HepG2 (cell line): ENCODE data around the gene NDRG2. TPM values are rescaled to one million over a fixed set of nuclear protein-coding genes. Genes with fewer than 3 reads are reported as not detected.

Experiments
- ADNP ChIP-seq: sonication (generic); formaldehyde crosslinking; IDR thresholded peaks from 2 replicates; pipeline ENCODE4 v1.4.0; 2020; ENCODE audit warnings: missing genetic modification reagents
- E2F1 ChIP-seq: sonication (generic); formaldehyde crosslinking; IDR thresholded peaks from 2 replicates; pipeline ENCODE4 v1.5.0; 2020; ENCODE audit warnings: missing genetic modification reagents
- HINFP ChIP-seq: sonication (generic); formaldehyde crosslinking; IDR thresholded peaks from 2 replicates; pipeline ENCODE4 v1.4.0; 2020; ENCODE audit warnings: low read depth, mild to moderate bottlenecking, missing genetic modification reagents
- PCBP2 ChIP-seq: fragments of 200-400 bp; formaldehyde crosslinking; optimal IDR thresholded peaks from 2 replicates; pipeline ENCODE3; 2018; ENCODE audit warnings: low read length, low read depth; ENCODE audit not compliant: poor library complexity, severe bottlenecking
- POLR2G ChIP-seq: fragments of 200-400 bp; formaldehyde crosslinking; IDR thresholded peaks from 2 replicates; pipeline ENCODE4 v1.6.1; 2018; ENCODE audit warnings: mild to moderate bottlenecking, low read depth, low read length, moderate library complexity
- SOX13 ChIP-seq, 3 experiments: fragments of 450-650 bp in 1 of 3; sonication (generic) in 1 of 3; formaldehyde crosslinking in 1 of 3; IDR thresholded peaks in 2 of 3; conservative IDR thresholded peaks in 1 of 3; 2 replicates each; pipeline versions ENCODE4 v1.5.0 to v1.6.1; 2016 to 2020; ENCODE audit warnings: antibody characterized with exemption in 1 of 3, mild to moderate bottlenecking in 1 of 3, missing compliant biosample characterization in 1 of 3, missing genetic modification reagents in 1 of 3, moderate library complexity in 1 of 3
- SP2 ChIP-seq: sonication (generic); formaldehyde crosslinking; IDR thresholded peaks from 2 replicates; pipeline ENCODE4 v1.5.1; 2020; ENCODE audit warnings: mild to moderate bottlenecking, missing genetic modification reagents
- ZNF180 ChIP-seq: sonication (generic); formaldehyde crosslinking; IDR thresholded peaks from 2 replicates; pipeline ENCODE4 v1.4.0; 2020; ENCODE audit warnings: low read depth, missing genetic modification reagents, borderline replicate concordance
- ZNF30 ChIP-seq: sonication (generic); formaldehyde crosslinking; IDR thresholded peaks from 2 replicates; pipeline ENCODE4 v1.5.0; 2020; ENCODE audit warnings: mild to moderate bottlenecking, missing genetic modification reagents
- ZNF580 ChIP-seq: IDR thresholded peaks from 2 replicates; pipeline ENCODE4 v1.6.1; 2016; ENCODE audit warnings: low read depth, borderline replicate concordance
- ZNF883 ChIP-seq: sonication (generic); formaldehyde crosslinking; IDR thresholded peaks from 2 replicates; pipeline ENCODE4 v1.5.1; 2020; ENCODE audit warnings: mild to moderate bottlenecking, missing genetic modification reagents; ENCODE audit errors: not compliant biosample characterization
- polyA plus RNA-seq, 8 experiments: library from polyadenylated mRNA; depleted of rRNA in 3 of 8; stranded (reverse) in 7 of 8; unstranded in 1 of 8; fragments of >200 nt; fragmentation: Illumina TruSeq in 4 of 8; extraction: Trizol in 4 of 8; gene quantifications; 2 replicates each; pipeline versions ENCODE4 v1.2.1 to v1.2.3, GENCODE V29; 2011 to 2016; ENCODE audit warnings: low read depth in 4 of 8, missing spikeins in 1 of 8, mixed read lengths in 1 of 8; ENCODE audit not compliant: insufficient read depth in 1 of 8
- total RNA-seq, 5 experiments: library from RNA; depleted of rRNA; stranded (reverse); fragments of >200 nt; fragmentation: Illumina TruSeq; extraction: Trizol; gene quantifications; 2 replicates each; pipeline ENCODE4 v1.2.3, GENCODE V29; 2016; ENCODE audit warnings: low read depth in 1 of 5
- TF ChIP-seq, protein P1 (sequence below): sonication (generic); formaldehyde crosslinking; IDR thresholded peaks from 2 replicates; pipeline ENCODE4 v1.5.0; 2020; ENCODE audit warnings: missing genetic modification reagents
- TF ChIP-seq, protein P2 (sequence below): IDR thresholded peaks from 2 replicates; pipeline ENCODE4 v1.6.1; 2016; ENCODE audit warnings: mild to moderate bottlenecking
- TF ChIP-seq, protein P3 (sequence below): sonication (generic); formaldehyde crosslinking; IDR thresholded peaks from 2 replicates; pipeline ENCODE4 v1.4.0; 2020; ENCODE audit warnings: mild to moderate bottlenecking, missing genetic modification reagents

Gene NDRG2
- total and polyA plus RNA-seq, 2 of the 13 experiments (the other 11 are each of a cell fraction or from before 2014, with no cell fraction given): 27.2 to 189 TPM

GRCh38 chr14:21070610-21071224, 45.9 kb upstream of the NDRG2 start (continued):
- TF ChIP-seq, protein P1, sequence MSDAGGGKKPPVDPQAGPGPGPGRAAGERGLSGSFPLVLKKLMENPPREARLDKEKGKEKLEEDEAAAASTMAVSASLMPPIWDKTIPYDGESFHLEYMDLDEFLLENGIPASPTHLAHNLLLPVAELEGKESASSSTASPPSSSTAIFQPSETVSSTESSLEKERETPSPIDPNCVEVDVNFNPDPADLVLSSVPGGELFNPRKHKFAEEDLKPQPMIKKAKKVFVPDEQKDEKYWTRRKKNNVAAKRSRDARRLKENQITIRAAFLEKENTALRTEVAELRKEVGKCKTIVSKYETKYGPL (CRISPR knock-in tag): 0 out of 2 replicates have a peak, but pooled peaks have one; percentile 21
- TF ChIP-seq SOX13 (IDR thresholded peaks at IDR 0.05) (peak; percentile 15; the same call in 1 of the 2 replicates), SOX13 (CRISPR knock-in tag; conservative IDR thresholded peaks at IDR 0.05 in 1 of 2, IDR thresholded peaks at IDR 0.05 in 1 of 2) (no peak), ZNF30 (CRISPR knock-in tag) (no peak), ZNF580 (no peak), ZNF180 (0 out of 2 replicates have a peak, but pooled peaks have one; percentile 27), POLR2G (peak; percentile 48; the same call in 1 of the 2 replicates), SP2 (CRISPR knock-in tag) (peak; percentile 34), PCBP2 (peak; percentile 68), ADNP (CRISPR knock-in tag) (no peak), HINFP (CRISPR knock-in tag) (0 out of 2 replicates have a peak, but pooled peaks have one; percentile 17), ZNF883 (CRISPR knock-in tag) (peak; percentile 87), E2F1 (CRISPR knock-in tag) (0 out of 2 replicates have a peak, but pooled peaks have one; percentile 30)
- TF ChIP-seq, protein P2, sequence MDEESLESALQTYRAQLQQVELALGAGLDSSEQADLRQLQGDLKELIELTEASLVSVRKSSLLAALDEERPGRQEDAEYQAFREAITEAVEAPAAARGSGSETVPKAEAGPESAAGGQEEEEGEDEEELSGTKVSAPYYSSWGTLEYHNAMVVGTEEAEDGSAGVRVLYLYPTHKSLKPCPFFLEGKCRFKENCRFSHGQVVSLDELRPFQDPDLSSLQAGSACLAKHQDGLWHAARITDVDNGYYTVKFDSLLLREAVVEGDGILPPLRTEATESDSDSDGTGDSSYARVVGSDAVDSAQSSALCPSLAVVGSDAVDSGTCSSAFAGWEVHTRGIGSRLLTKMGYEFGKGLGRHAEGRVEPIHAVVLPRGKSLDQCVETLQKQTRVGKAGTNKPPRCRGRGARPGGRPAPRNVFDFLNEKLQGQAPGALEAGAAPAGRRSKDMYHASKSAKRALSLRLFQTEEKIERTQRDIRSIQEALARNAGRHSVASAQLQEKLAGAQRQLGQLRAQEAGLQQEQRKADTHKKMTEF: no peak
- TF ChIP-seq, protein P3, sequence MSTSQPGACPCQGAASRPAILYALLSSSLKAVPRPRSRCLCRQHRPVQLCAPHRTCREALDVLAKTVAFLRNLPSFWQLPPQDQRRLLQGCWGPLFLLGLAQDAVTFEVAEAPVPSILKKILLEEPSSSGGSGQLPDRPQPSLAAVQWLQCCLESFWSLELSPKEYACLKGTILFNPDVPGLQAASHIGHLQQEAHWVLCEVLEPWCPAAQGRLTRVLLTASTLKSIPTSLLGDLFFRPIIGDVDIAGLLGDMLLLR (CRISPR knock-in tag): 0 out of 2 replicates have a peak, but pooled peaks have one; percentile 20
